ENCODE results near the gene NAALADL1.

Gene NAALADL1

GRCh38 chr11:65072631-65072966 lies 14.2 kb upstream of the NAALADL1 start:
- Histone ChIP-seq H3K4ac (ENCODE audit: low read depth in 1 of 2, low read length in 2 of 2) (no peak overlapping the region), H2AK5ac (ENCODE audit: low read length, severe bottlenecking) (no peak overlapping the region), H2AFZ (ENCODE audit: low read depth, low read length) (no peak overlapping the region), H3K79me1 (replicated peaks; ENCODE audit: low read length, poor library complexity, severe bottlenecking) (peaks cover 4% of the 10 kb centered on the region), H3K14ac (ENCODE audit: low read length in 2 of 2) (no peak overlapping the region), H4K8ac (ENCODE audit: low read length) (no peak overlapping the region), H2BK15ac (ENCODE audit: low read depth, poor library complexity, severe bottlenecking) (no peak overlapping the region), H3K4me2 (ENCODE audit: low read length, poor library complexity, severe bottlenecking) (no peak overlapping the region), H2BK120ac (ENCODE audit: low read depth, low read length) (no peak overlapping the region), H3K4me1 (ENCODE audit: control insufficient read depth, insufficient read depth, low read depth, low read length) (no peaks in the 10 kb centered on the region), H3K36me3 (ENCODE audit: control insufficient read depth in 1 of 2, insufficient read depth in 2 of 2, low read depth in 1 of 2, low read length in 2 of 2) (peaks cover 0 to 4% of the 10 kb centered on the region in 2 experiments), H3K9me3 (ENCODE audit: control insufficient read depth, low read length) (no peaks in the 10 kb centered on the region), H4K91ac (ENCODE audit: low read length) (no peak overlapping the region), H3K27me3 (ENCODE audit: control insufficient read depth in 1 of 2, insufficient read depth in 1 of 2, low read length in 2 of 2) (no peaks in the 10 kb centered on the region), H3K18ac (ENCODE audit: low read depth in 1 of 2, low read length in 2 of 2) (no peak overlapping the region), H3K4me3 (ENCODE audit: insufficient read depth in 1 of 2, low read depth in 1 of 2, low read length in 2 of 2) (no peak overlapping the region), H3K27ac (ENCODE audit: low read length, poor library complexity, severe bottlenecking) (no peak overlapping the region), H2BK12ac (ENCODE audit: low read length in 2 of 2) (no peak overlapping the region), H2BK5ac (ENCODE audit: low read depth, low read length, poor library complexity, severe bottlenecking) (no peak overlapping the region), H3K9ac (ENCODE audit: low read length) (no peak overlapping the region), H3K23ac (ENCODE audit: low read length in 2 of 2) (no peak overlapping the region)
- WGBS, result 80% methylated on average over 1 of the region's 1 CpG
- no peak for DNase-seq

- H3K14ac ChIP-seq (ENCODE audit: low read length in 2 of 2), result no peak overlapping the region
- H3K27ac ChIP-seq (ENCODE audit: low read length, poor library complexity, severe bottlenecking), result no peak overlapping the region
- no peak overlapping the region for H3K4me2 ChIP-seq (ENCODE audit: low read length, poor library complexity, severe bottlenecking)
- no peaks in the 10 kb centered on the region for H3K4me1 ChIP-seq (ENCODE audit: control insufficient read depth, insufficient read depth, low read depth, low read length)
- H3K36me3 ChIP-seq (ENCODE audit: control insufficient read depth in 1 of 2, insufficient read depth in 2 of 2, low read depth in 1 of 2, low read length in 2 of 2), result peaks cover 0 to 4% of the 10 kb centered on the region in 2 experiments
- no peak overlapping the region for H3K9ac ChIP-seq (ENCODE audit: low read length)
- H2AK5ac ChIP-seq (ENCODE audit: low read length, severe bottlenecking), result no peak overlapping the region
- H3K9me3 ChIP-seq (ENCODE audit: control insufficient read depth, low read length), result no peaks in the 10 kb centered on the region
- no peak overlapping the region for H4K8ac ChIP-seq (ENCODE audit: low read length)
- no peak overlapping the region for H4K91ac ChIP-seq (ENCODE audit: low read length)
- 66% methylated on average over 4 of the region's 4 CpGs for WGBS
- no peak overlapping the region for H2BK15ac ChIP-seq (ENCODE audit: low read depth, poor library complexity, severe bottlenecking)
- no peak overlapping the region for H3K18ac ChIP-seq (ENCODE audit: low read depth in 1 of 2, low read length in 2 of 2)
- no peak overlapping the region for H2BK120ac ChIP-seq (ENCODE audit: low read depth, low read length)
- DNase-seq, result no peak
- H2BK12ac ChIP-seq (ENCODE audit: low read length in 2 of 2), result no peak overlapping the region
- peaks cover 4% of the 10 kb centered on the region for H3K79me1 ChIP-seq (replicated peaks; ENCODE audit: low read length, poor library complexity, severe bottlenecking)
- no peak overlapping the region for H3K4me3 ChIP-seq (ENCODE audit: insufficient read depth in 1 of 2, low read depth in 1 of 2, low read length in 2 of 2)
- peaks cover 0 to 5% of the 10 kb centered on the region in 2 experiments for H3K27me3 ChIP-seq (ENCODE audit: control insufficient read depth in 1 of 2, insufficient read depth in 1 of 2, low read length in 2 of 2)
- H2BK5ac ChIP-seq (ENCODE audit: low read depth, low read length, poor library complexity, severe bottlenecking), result no peak overlapping the region
- no peak overlapping the region for H2AFZ ChIP-seq (ENCODE audit: low read depth, low read length)
- H3K23ac ChIP-seq (ENCODE audit: low read length in 2 of 2), result no peak overlapping the region
- no peak overlapping the region for H3K4ac ChIP-seq (ENCODE audit: low read depth in 1 of 2, low read length in 2 of 2)
Measured at GRCh38 chr11:65071907-65072630, 13.7 kb upstream of the NAALADL1 start.

- H3K18ac ChIP-seq (ENCODE audit: low read depth in 1 of 2, low read length in 2 of 2), result no peak overlapping the region
- H2BK12ac ChIP-seq (ENCODE audit: low read length in 2 of 2), result no peak overlapping the region
- peak; percentile 47 for DNase-seq
- no peak overlapping the region for H2BK5ac ChIP-seq (ENCODE audit: low read depth, low read length, poor library complexity, severe bottlenecking)
- H3K36me3 ChIP-seq (ENCODE audit: control insufficient read depth in 1 of 2, insufficient read depth in 2 of 2, low read depth in 1 of 2, low read length in 2 of 2), result no peaks in the 10 kb centered on the region
- no peak overlapping the region for H4K8ac ChIP-seq (ENCODE audit: low read length)
- H3K23ac ChIP-seq (ENCODE audit: low read length in 2 of 2), result no peak overlapping the region
- H3K14ac ChIP-seq (ENCODE audit: low read length in 2 of 2), result no peak overlapping the region
- no peak overlapping the region for H2AFZ ChIP-seq (ENCODE audit: low read depth, low read length)
- no peak overlapping the region for H2BK15ac ChIP-seq (ENCODE audit: low read depth, poor library complexity, severe bottlenecking)
- 65% methylated on average over 6 of the region's 9 CpGs for WGBS
- H3K4me1 ChIP-seq (ENCODE audit: control insufficient read depth, insufficient read depth, low read depth, low read length), result no peaks in the 10 kb centered on the region
- H2BK120ac ChIP-seq (ENCODE audit: low read depth, low read length), result no peak overlapping the region
- H3K79me1 ChIP-seq (replicated peaks; ENCODE audit: low read length, poor library complexity, severe bottlenecking), result no peaks in the 10 kb centered on the region
- H2AK5ac ChIP-seq (ENCODE audit: low read length, severe bottlenecking), result no peak overlapping the region
- no peak overlapping the region for H4K91ac ChIP-seq (ENCODE audit: low read length)
- no peak overlapping the region for H3K9ac ChIP-seq (ENCODE audit: low read length)
- no peak overlapping the region for H3K27ac ChIP-seq (ENCODE audit: low read length, poor library complexity, severe bottlenecking)
- H3K4me2 ChIP-seq (ENCODE audit: low read length, poor library complexity, severe bottlenecking), result no peak overlapping the region
- no peak overlapping the region for H3K4ac ChIP-seq (ENCODE audit: low read depth in 1 of 2, low read length in 2 of 2)
- no peak overlapping the region for H3K4me3 ChIP-seq (ENCODE audit: insufficient read depth in 1 of 2, low read depth in 1 of 2, low read length in 2 of 2)
- H3K9me3 ChIP-seq (ENCODE audit: control insufficient read depth, low read length), result no peaks in the 10 kb centered on the region
- peaks cover 0 to 8% of the 10 kb centered on the region in 2 experiments for H3K27me3 ChIP-seq (ENCODE audit: control insufficient read depth in 1 of 2, insufficient read depth in 1 of 2, low read length in 2 of 2)
Measured at GRCh38 chr11:65069217-65069616, 10.9 kb upstream of the NAALADL1 start.

- Histone ChIP-seq H4K91ac (ENCODE audit: low read length) (no peak overlapping the region), H3K9ac (ENCODE audit: low read length) (no peak overlapping the region), H3K4me2 (ENCODE audit: low read length, poor library complexity, severe bottlenecking) (no peak overlapping the region), H4K8ac (ENCODE audit: low read length) (no peak overlapping the region), H3K27me3 (ENCODE audit: control insufficient read depth in 1 of 2, insufficient read depth in 1 of 2, low read length in 2 of 2) (peaks cover 3 to 9% of the 10 kb centered on the region in 2 experiments), H3K4me1 (ENCODE audit: control insufficient read depth, insufficient read depth, low read depth, low read length) (no peaks in the 10 kb centered on the region), H3K23ac (ENCODE audit: low read length in 2 of 2) (no peak overlapping the region), H3K79me1 (replicated peaks; ENCODE audit: low read length, poor library complexity, severe bottlenecking) (no peaks in the 10 kb centered on the region), H3K14ac (ENCODE audit: low read length in 2 of 2) (no peak overlapping the region), H2BK12ac (ENCODE audit: low read length in 2 of 2) (no peak overlapping the region), H3K4me3 (ENCODE audit: insufficient read depth in 1 of 2, low read depth in 1 of 2, low read length in 2 of 2) (no peak overlapping the region), H3K27ac (ENCODE audit: low read length, poor library complexity, severe bottlenecking) (no peak overlapping the region), H2AFZ (ENCODE audit: low read depth, low read length) (no peak overlapping the region), H3K9me3 (ENCODE audit: control insufficient read depth, low read length) (no peaks in the 10 kb centered on the region), H2AK5ac (ENCODE audit: low read length, severe bottlenecking) (no peak overlapping the region), H3K18ac (ENCODE audit: low read depth in 1 of 2, low read length in 2 of 2) (no peak overlapping the region), H3K4ac (ENCODE audit: low read depth in 1 of 2, low read length in 2 of 2) (no peak overlapping the region), H3K36me3 (ENCODE audit: control insufficient read depth in 1 of 2, insufficient read depth in 2 of 2, low read depth in 1 of 2, low read length in 2 of 2) (no peaks in the 10 kb centered on the region), H2BK5ac (ENCODE audit: low read depth, low read length, poor library complexity, severe bottlenecking) (no peak overlapping the region), H2BK120ac (ENCODE audit: low read depth, low read length) (no peak overlapping the region), H2BK15ac (ENCODE audit: low read depth, poor library complexity, severe bottlenecking) (no peak overlapping the region)
- no peak for DNase-seq
- 81% methylated on average over 8 of the region's 10 CpGs for WGBS
Measured at GRCh38 chr11:65067446-65067845, 9.1 kb upstream of the NAALADL1 start.

Measured in mesenchymal stem cell (in vitro differentiated cells and primary cell).